Stimulated activated CD4-positive, alpha-beta T cell treated with anti-CD3 and anti-CD28 coated beads, Interleukin-2, amount 100 ng/mL, for 4 hours (primary cell): Measurements from ENCODE around the gene SIK2.
A peak's percentile ranks its signal among the peaks of the same experiment; 100 is the strongest.

Experiments used
- DNase-seq: peaks from one replicate; pipeline ENCODE4 v3.0.0-alpha.2; 2020; ENCODE audit warnings: low read depth

The SIK2 gene

DNA sequence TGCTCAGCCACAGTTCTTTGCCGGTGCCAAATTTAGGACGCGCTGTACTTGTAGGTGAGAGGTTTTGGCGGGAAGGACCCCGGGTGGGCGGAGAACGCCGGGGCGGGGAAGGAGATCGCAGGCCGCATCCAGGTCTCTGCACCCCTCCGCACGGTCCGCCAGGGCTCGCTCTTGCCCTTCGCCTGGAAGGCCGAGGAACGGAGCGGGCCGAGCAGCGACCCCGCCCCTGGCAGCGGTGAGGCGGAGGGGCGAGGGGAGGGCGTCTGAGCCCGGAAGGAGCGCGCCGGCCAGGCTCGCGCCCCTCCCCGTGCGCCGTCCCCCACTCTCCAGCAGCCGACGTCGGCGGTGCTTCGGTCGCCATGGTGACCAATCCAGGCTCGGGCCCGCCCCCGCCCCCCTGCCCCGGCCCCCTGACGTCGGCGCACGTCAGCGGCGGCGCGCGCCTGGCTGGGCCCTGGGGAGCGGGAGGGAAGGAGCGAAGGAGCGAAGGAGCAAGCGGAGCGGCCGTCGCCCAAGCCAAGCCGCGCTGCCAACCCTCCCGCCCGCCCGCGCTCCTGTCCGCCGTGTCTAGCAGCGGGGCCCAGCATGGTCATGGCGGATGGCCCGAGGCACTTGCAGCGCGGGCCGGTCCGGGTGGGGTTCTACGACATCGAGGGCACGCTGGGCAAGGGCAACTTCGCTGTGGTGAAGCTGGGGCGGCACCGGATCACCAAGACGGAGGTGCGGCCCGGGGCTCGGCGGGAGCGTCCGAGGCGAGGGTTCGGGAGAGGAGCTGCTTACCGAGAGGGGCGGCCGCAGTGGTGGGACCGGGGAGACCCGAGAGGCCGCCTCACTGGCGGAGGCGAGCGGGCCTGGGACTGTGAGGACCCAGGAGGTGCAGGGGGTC is at the start of gene SIK2:
SIK2 (plus strand) TSS at position 471 of the 886 bp plus-strand sequence; CDS start at position 586, 115 bp downstream.
- peak; percentile 79 for DNase-seq

DNA sequence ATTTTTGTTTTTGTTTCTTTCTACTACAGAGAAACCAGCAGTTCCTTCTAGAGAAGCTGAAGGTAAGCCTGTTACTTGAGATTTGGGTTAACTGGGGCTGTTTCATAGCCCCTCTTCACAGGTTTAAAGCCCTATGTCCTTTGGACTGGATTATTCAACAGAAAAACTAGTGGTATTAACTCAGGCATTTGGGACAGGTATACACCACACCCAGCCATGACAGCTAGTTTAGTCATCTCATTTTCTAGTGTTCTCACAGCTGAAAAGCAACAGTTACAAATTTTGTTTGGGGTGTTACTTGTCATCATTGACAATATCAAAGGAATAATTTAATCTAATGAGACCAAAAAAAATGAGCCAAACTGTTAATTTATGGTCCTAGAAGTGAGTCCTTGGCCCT is 47.7 kb upstream of the SIK2 start:
- DNase-seq = no peak

DNA sequence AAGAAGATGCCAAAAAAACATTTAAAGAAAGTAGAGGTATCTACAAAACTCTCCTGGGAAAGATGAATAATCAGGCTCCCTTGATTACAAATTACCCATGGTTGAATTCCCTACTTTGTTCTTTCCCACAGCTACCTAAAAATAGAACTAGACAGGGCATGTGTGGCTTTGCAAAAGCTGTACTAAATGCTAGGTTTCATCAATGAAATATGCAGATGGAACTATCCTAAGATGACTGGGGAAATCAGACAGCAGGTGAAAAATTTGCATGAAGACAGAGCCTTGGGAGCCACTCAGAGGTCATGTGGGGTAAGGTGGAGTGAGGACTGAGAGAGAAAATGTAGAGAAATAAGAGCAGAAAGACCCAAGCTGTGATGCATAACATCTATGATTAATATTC is 47.0 kb upstream of the SIK2 start:
- no peak for DNase-seq

DNA sequence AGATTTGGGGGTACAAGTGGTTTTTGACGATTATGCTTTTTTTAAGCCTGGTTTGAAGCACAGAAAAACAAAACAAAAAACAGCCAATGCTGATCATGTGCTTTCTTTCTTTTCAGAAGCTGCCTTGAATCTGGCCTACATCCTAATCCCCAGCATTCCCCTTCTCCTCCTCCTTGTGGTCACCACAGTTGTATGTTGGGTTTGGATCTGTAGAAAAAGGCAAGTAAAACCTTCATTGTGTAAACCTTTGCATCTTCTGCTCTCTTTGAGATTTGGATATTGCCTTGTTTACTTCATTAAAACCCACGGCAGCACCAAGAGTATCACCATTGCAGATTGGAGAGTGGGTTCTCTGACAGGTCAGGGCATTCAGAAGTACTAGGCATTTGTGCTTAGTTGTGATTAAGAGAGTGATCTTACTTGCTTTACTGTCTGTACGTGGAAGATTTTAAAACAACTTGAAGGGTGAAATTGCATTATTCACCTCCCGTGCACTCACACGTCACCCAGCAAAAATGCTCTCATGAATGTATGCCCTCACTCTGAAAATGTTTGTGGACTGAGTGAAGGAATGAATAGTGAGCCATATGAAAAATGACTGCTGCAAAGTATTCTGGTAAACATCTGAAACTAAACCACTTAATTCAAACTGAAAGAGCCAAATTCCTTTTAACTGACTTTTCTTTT is 44.7 kb upstream of the SIK2 start:
- no peak for DNase-seq

GRCh38 chr11:111559800-111560464 is 42.3 kb upstream of the SIK2 start:
- no peak for DNase-seq

DNA sequence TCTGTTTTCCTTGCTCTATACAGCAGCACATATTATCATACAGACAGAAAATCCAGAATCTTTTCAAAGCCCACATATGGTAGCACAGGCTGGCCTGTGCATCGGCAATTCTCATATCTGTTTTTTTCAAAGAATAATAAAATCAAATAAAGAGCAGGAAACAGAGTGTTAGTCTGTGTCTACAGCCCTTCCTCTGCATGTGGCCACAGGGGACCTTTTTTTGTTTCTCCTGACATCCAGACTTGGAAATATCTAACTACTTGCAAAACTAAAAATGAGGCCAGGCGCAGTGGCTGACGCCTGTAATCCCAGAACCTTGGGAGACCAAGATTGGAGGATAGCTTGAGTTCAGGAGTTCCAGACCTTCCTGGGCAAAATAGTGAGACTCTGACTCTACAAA is 41.4 kb upstream of the SIK2 start:
- no peak for DNase-seq

DNA sequence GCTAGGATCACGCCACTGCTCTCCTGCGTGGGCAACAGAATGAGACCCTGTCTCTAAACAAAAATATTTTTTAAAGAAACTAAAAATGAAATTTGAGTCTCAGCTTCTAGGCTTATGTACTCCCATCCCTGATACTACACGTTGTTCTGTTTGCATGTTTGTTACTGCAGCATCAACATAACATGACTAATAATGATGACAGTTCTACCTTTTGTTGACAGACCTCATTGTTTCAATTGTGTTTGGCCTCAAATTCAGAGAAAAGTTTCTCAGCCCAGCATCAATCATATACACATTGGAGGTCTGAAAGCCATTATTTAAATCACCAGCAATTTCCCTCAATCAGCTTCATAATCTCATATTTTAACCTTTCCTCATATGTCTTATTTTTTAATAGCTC is 40.9 kb upstream of the SIK2 start:
- DNase-seq = no peak

- no peak for DNase-seq
These were observed 40.4 kb upstream of the SIK2 start for GRCh38 chr11:111561791-111562325.

- no peak for DNase-seq
These were observed 39.4 kb upstream of the SIK2 start for GRCh38 chr11:111562692-111563389.

DNA sequence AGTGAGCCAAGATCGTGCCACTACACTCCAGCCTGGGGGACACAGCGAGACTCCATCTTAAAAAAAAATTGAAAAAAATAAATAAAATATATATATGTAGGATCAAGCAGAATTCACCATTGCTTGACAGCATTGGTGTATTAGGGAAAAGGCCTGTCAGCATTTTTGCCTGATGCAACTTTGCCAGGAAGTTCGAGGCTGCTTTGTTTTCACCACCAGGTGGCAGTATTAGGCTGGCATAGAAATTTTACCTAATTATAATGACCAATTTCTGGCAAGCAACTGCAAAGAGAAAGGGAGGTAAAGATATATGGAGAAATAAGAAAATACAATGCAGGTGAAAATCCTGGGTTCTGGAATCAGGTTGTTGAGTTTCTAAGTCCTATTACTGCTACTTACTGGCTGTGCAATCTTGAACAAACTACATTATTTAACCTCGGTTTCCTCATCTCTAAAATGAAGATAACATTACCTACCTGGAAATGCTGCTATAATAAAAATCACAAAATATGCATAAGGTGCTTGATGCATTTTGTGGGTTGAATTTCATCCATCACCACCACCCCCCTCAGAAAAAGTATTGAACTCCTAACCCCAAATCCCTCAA is 37.0 kb upstream of the SIK2 start:
- peak; percentile 48 for DNase-seq

- DNase-seq = no peak
These were observed 35.9 kb upstream of the SIK2 start for GRCh38 chr11:111566324-111566723.

GRCh38 chr11:111569476-111569875 is 32.8 kb upstream of the SIK2 start:
- no peak for DNase-seq

DNA sequence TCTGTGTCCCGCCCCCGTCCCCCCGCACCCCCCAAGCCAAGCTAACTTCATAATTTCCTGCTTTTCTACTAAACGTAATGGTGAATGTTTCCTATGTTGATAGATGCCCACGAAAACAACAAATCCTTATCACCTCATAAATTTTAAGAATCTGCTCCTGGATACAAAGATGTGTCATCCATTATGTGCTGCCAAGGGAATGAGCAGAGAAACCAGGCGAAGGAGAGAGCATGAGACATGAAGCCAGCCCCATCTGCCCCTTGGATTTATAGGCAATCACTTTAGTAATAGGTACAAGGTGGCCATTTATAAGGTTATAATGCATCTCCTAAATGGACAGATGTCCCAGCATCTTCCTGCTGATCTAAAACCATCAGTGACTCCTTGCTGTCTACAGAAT is 31.5 kb upstream of the SIK2 start:
- DNase-seq = no peak

GRCh38 chr11:111571829-111572501 is 30.3 kb upstream of the SIK2 start:
- no peak for DNase-seq

DNA sequence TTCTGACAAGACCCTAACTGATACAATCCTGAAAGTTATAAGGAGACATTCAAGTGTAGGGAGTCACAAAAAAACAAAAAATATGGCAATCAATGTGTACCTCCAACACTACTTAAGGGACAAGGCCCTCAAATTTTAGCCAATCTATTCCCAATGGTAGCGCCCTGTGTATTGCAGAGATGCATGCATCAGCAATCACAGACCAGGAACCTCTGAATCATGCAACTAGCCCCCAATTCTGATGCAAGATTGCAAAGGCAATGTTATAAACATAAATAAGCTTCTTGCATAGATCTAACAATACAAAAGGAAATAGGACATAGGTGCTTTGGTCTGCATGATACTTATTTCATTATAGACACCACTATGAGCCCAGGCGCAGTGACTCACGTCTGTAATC is 29.7 kb upstream of the SIK2 start:
- no peak for DNase-seq

GRCh38 chr11:111573821-111574249 is 28.4 kb upstream of the SIK2 start:
- no peak for DNase-seq

DNA sequence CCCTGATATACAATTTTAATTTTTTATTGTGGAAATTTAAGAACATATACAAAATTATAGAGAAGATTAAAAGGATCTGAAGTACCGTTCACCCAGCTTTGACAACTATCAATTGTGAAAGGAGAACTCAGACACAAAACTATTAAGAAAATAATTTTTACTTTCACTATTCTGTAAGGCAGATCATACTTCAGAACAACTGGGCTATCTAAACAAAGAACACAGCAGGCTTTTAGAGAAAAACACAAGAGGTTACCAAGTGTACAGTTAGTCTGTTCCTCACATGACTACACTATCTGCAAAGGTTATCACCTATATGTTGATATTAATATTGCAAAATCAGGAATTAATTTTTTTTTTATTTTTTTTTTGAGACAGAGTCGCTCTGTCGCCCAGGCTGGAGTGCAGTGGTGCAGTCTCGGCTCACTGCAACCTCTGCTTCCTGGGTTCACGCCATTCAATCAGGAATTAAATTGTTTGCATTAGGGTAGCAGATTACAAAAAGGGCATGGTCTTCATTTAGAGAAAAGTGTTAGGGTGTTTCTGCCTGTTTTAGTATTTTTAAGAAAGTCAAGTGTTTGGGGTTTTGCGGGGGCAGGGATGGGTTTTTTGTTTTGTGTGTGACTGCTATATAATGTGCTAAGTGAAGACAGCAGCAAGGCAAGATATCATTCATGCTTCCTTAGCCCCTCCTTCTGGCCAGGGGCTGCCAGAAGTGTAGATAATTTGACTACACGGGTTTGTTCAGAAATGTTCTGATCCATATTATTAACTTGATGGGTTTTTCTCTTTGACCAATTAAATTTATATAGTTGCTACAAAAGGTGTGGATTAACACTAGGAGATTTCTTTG is 27.6 kb upstream of the SIK2 start:
- no peak for DNase-seq

DNA sequence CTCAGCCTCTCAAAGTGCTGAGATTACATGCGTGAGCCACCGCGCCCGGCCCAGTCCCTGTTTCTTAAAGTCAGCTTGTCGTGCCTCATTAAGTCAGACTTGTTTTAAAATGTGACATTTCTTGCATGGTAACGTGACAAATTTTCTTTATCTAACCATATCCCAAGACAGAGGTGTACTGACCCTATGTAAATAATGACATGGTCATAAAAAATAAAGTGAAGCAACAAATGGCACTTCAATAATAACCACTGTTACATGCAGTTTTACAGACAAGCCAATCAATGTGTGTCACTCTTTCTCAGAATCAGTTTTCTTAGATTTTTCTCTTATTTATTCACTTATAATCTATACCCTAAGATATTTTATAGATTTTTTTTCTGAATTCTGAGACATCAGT is 26.5 kb upstream of the SIK2 start:
- no peak for DNase-seq

GRCh38 chr11:111577821-111578220 is 24.4 kb upstream of the SIK2 start:
- no peak for DNase-seq

- DNase-seq = no peak
These were observed 20.9 kb upstream of the SIK2 start for GRCh38 chr11:111581341-111581740.
